K562 (cell line): ENCODE measurements around the gene CDKL4. TPM values are rescaled to one million over a fixed set of nuclear protein-coding genes. Genes with fewer than 3 reads are reported as not detected.

Source experiments
- LEF1 ChIP-seq: fragments of 450-650 bp; IDR thresholded peaks from 2 replicates; pipeline ENCODE4 v1.6.1; 2016; ENCODE audit warnings: mild to moderate bottlenecking
- RBM25 ChIP-seq: fragments of 200-400 bp; formaldehyde crosslinking; IDR thresholded peaks from 2 replicates; pipeline ENCODE4 v1.6.1; 2018; ENCODE audit warnings: low read length, low read depth, moderate library complexity; ENCODE audit not compliant: severe bottlenecking
- ZBTB7A ChIP-seq: IDR thresholded peaks from 2 replicates; pipeline ENCODE4 v1.6.1; 2011; ENCODE audit warnings: low read depth, mild to moderate bottlenecking, low read length, moderate library complexity, borderline replicate concordance; ENCODE audit not compliant: control insufficient read depth
- ZNF121 ChIP-seq: sonication (generic); formaldehyde crosslinking; conservative IDR thresholded peaks from 2 replicates; pipeline ENCODE4 v1.8.0; 2022; ENCODE audit warnings: missing genetic modification reagents
- polyA plus RNA-seq, 8 experiments: library from polyadenylated mRNA; depleted of rRNA in 4 of 8; stranded (reverse) in 5 of 8; unstranded in 3 of 8; fragments of >200 nt; fragmentation: Nextera tagmentation in 2 of 8; fragmentation: Illumina TruSeq in 1 of 8; extraction: Ambion mirVana in 2 of 8; extraction: Trizol in 1 of 8; gene quantifications; 2 replicates each; pipeline versions ENCODE4 v1.2.1 to v1.2.3, GENCODE V29; 2011 to 2014; ENCODE audit warnings: inconsistent platforms in 1 of 8, missing spikeins in 1 of 8
- total RNA-seq, 7 experiments: library from RNA; depleted of rRNA in 6 of 7; stranded (reverse); fragments of >200 nt in 6 of 7; fragmentation: Illumina TruSeq in 2 of 7; extraction: Trizol in 2 of 7; gene quantifications; 2 replicates each; pipeline versions ENCODE4 v1.2.1 to v1.2.3, GENCODE V29; 2011 to 2021; ENCODE audit warnings: low replicate concordance in 1 of 7
- TF ChIP-seq, protein P1 (sequence below): fragments of 450-650 bp; formaldehyde crosslinking; IDR thresholded peaks from 2 replicates; pipeline ENCODE4 v1.4.0; 2022; ENCODE audit warnings: missing genetic modification characterization
- TF ChIP-seq, protein P2 (sequence below): fragments of 450-650 bp; formaldehyde crosslinking; IDR thresholded peaks from 2 replicates; pipeline ENCODE4 v1.4.0; 2020; ENCODE audit warnings: mild to moderate bottlenecking
- TF ChIP-seq, protein P3 (sequence below), 2 experiments: fragments of 450-650 bp; formaldehyde crosslinking in 1 of 2; IDR thresholded peaks; 2 replicates each; pipeline versions ENCODE4 v1.4.0 to v1.6.1; 2014 to 2020; ENCODE audit warnings: mild to moderate bottlenecking in 2 of 2, borderline replicate concordance in 1 of 2, low read depth in 1 of 2

Gene CDKL4
- total and polyA plus RNA-seq, 9 of the 15 experiments (the other 6 are each of a cell fraction or from before 2014, with no cell fraction given): not detected

DNA sequence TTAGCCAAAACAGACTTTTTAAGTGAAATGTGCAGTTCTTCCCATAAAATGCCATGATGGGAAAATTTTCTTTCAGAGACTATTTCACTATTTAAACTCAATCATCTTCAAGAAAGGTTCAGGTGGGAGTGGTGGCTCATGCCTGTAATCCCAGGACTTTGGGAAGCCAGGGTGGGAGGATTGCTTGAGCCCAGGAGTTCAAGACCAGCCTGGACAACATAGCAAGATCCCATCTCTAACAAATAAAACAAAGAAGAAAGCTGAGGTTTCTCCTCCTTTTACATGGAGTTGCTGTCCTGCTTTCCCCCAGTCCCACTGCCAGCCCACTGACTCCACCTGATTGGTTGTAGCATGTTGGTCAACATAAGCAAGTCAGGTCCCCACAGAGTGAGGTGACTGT lies 97.1 kb downstream of the CDKL4 start (continued):
- TF ChIP-seq, protein P1, sequence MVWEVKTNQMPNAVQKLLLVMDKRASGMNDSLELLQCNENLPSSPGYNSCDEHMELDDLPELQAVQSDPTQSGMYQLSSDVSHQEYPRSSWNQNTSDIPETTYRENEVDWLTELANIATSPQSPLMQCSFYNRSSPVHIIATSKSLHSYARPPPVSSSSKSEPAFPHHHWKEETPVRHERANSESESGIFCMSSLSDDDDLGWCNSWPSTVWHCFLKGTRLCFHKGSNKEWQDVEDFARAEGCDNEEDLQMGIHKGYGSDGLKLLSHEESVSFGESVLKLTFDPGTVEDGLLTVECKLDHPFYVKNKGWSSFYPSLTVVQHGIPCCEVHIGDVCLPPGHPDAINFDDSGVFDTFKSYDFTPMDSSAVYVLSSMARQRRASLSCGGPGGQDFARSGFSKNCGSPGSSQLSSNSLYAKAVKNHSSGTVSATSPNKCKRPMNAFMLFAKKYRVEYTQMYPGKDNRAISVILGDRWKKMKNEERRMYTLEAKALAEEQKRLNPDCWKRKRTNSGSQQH (CRISPR knock-in tag): no peak
- TF ChIP-seq, protein P2, sequence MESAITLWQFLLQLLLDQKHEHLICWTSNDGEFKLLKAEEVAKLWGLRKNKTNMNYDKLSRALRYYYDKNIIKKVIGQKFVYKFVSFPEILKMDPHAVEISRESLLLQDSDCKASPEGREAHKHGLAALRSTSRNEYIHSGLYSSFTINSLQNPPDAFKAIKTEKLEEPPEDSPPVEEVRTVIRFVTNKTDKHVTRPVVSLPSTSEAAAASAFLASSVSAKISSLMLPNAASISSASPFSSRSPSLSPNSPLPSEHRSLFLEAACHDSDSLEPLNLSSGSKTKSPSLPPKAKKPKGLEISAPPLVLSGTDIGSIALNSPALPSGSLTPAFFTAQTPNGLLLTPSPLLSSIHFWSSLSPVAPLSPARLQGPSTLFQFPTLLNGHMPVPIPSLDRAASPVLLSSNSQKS (CRISPR knock-in tag): no peak
- TF ChIP-seq ZBTB7A (no peak), ZNF121 (peak; percentile 90), LEF1 (no peak), RBM25 (peak; percentile 54)
- TF ChIP-seq, protein P3, sequence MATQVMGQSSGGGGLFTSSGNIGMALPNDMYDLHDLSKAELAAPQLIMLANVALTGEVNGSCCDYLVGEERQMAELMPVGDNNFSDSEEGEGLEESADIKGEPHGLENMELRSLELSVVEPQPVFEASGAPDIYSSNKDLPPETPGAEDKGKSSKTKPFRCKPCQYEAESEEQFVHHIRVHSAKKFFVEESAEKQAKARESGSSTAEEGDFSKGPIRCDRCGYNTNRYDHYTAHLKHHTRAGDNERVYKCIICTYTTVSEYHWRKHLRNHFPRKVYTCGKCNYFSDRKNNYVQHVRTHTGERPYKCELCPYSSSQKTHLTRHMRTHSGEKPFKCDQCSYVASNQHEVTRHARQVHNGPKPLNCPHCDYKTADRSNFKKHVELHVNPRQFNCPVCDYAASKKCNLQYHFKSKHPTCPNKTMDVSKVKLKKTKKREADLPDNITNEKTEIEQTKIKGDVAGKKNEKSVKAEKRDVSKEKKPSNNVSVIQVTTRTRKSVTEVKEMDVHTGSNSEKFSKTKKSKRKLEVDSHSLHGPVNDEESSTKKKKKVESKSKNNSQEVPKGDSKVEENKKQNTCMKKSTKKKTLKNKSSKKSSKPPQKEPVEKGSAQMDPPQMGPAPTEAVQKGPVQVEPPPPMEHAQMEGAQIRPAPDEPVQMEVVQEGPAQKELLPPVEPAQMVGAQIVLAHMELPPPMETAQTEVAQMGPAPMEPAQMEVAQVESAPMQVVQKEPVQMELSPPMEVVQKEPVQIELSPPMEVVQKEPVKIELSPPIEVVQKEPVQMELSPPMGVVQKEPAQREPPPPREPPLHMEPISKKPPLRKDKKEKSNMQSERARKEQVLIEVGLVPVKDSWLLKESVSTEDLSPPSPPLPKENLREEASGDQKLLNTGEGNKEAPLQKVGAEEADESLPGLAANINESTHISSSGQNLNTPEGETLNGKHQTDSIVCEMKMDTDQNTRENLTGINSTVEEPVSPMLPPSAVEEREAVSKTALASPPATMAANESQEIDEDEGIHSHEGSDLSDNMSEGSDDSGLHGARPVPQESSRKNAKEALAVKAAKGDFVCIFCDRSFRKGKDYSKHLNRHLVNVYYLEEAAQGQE (IDR thresholded peaks at IDR 0.05; ENCODE audit: borderline replicate concordance): no peak
- TF ChIP-seq, protein P3 (CRISPR knock-in tag; IDR thresholded peaks at IDR 0.05; ENCODE audit: low read depth): no peak
